WTC11 (cell line): Measurements from ENCODE around the gene FGD5. TPM values are rescaled to one million over a fixed set of nuclear protein-coding genes. Genes with fewer than 3 reads are reported as not detected.

Experiments used
- ATAC-seq: fragments of 200-7000 bp; cut with Tn5 transposase; 2 replicates; pipeline ENCODE4 v1.10.0; 2021; ENCODE audit warnings: mild to moderate bottlenecking, moderate library complexity
- CTCF ChIA-PET: fragments of 300-600 bp; sonication (Branson Sonifier 250); formaldehyde crosslinking; loops from one replicate; lab custom pipeline; 2021; ENCODE audit warnings: antibody characterized with exemption; lab: Charles Lee
- POLR2A ChIA-PET: fragments of 350-600 bp; sonication (Branson Sonifier 250); formaldehyde crosslinking; loops from one replicate; lab custom pipeline; 2021; ENCODE audit warnings: antibody characterized with exemption; lab: Charles Lee
- DNase-seq: peaks from one replicate; pipeline ENCODE4 v3.0.0; 2021; ENCODE audit warnings: low spot score
- H3K27ac Mint-ChIP-seq: 2 replicates; pipeline ENCODE4 v1.8.0; 2021; ENCODE audit warnings: mixed read lengths
- H3K27me3 Mint-ChIP-seq: 2 replicates; pipeline ENCODE4 v1.8.0; 2021; ENCODE audit warnings: low read depth, mild to moderate bottlenecking, moderate library complexity, mixed read lengths
- H3K36me3 Mint-ChIP-seq: 2 replicates; pipeline ENCODE4 v1.8.0; 2021; ENCODE audit warnings: mixed read lengths
- H3K4me1 Mint-ChIP-seq: 2 replicates; pipeline ENCODE4 v1.8.0; 2022; ENCODE audit warnings: mixed read lengths
- H3K4me3 Mint-ChIP-seq: 2 replicates; pipeline ENCODE4 v1.8.0; 2021; ENCODE audit warnings: mild to moderate bottlenecking, moderate library complexity, mixed read lengths
- H3K9me3 Mint-ChIP-seq: 2 replicates; pipeline ENCODE4 v1.8.0; 2021; ENCODE audit warnings: mixed read lengths
- ATF6 ChIP-seq: sonication (generic); formaldehyde crosslinking; IDR thresholded peaks from 2 replicates; pipeline ENCODE4 v1.8.1; 2023; ENCODE audit warnings: mild to moderate bottlenecking, missing genetic modification reagents
- CBFB ChIP-seq: sonication (generic); formaldehyde crosslinking; IDR thresholded peaks from 2 replicates; pipeline ENCODE4 v1.8.1; 2022; ENCODE audit warnings: mild to moderate bottlenecking, low read depth, missing genetic modification reagents
- E2F5 ChIP-seq: sonication (generic); formaldehyde crosslinking; IDR thresholded peaks from 2 replicates; pipeline ENCODE4 v1.8.1; 2022; ENCODE audit warnings: mild to moderate bottlenecking, moderate library complexity, missing genetic modification reagents
- ERG ChIP-seq: fragments of 250-450 bp; sonication (Bioruptor Pico); IDR thresholded peaks from 2 replicates; pipeline ENCODE4 v1.8.0; 2021; ENCODE audit warnings: mild to moderate bottlenecking
- ETV6 ChIP-seq: sonication (generic); formaldehyde crosslinking; IDR thresholded peaks from 2 replicates; pipeline ENCODE4 v1.8.1; 2022; ENCODE audit warnings: mild to moderate bottlenecking, missing genetic modification reagents
- FOXP4 ChIP-seq: sonication (generic); formaldehyde crosslinking; IDR thresholded peaks from 2 replicates; pipeline ENCODE4 v1.8.0; 2022; ENCODE audit warnings: mild to moderate bottlenecking, missing genetic modification reagents
- GABPB1 ChIP-seq: sonication (generic); formaldehyde crosslinking; IDR thresholded peaks from 2 replicates; pipeline ENCODE4 v1.8.1; 2023; ENCODE audit warnings: mild to moderate bottlenecking, missing genetic modification reagents
- GTF2I ChIP-seq: fragments of 250-450 bp; sonication (Bioruptor Pico); conservative IDR thresholded peaks from 2 replicates; pipeline ENCODE4 v1.4.0; 2021; ENCODE audit warnings: mild to moderate bottlenecking
- IRF2 ChIP-seq: sonication (generic); formaldehyde crosslinking; IDR thresholded peaks from 2 replicates; pipeline ENCODE4 v1.8.0; 2022; ENCODE audit warnings: low read depth, missing genetic modification reagents, borderline replicate concordance
- KAT7 ChIP-seq: sonication (generic); formaldehyde crosslinking; IDR thresholded peaks from 2 replicates; pipeline ENCODE4 v1.8.1; 2023; ENCODE audit warnings: missing genetic modification reagents, mild to moderate bottlenecking, borderline replicate concordance
- NFE2L1 ChIP-seq: sonication (generic); formaldehyde crosslinking; IDR thresholded peaks from 2 replicates; pipeline ENCODE4 v1.8.1; 2023; ENCODE audit warnings: missing genetic modification reagents
- NR2C2 ChIP-seq: sonication (generic); formaldehyde crosslinking; IDR thresholded peaks from 2 replicates; pipeline ENCODE4 v1.8.0; 2022; ENCODE audit warnings: mild to moderate bottlenecking, missing genetic modification reagents
- NR3C1 ChIP-seq: sonication (generic); formaldehyde crosslinking; conservative IDR thresholded peaks from 2 replicates; pipeline ENCODE4 v1.8.1; 2023; ENCODE audit warnings: low read depth, mild to moderate bottlenecking, missing genetic modification reagents
- PRRX2 ChIP-seq: fragments of 250-450 bp; sonication (Bioruptor Pico); IDR thresholded peaks from 2 replicates; pipeline ENCODE4 v1.8.0; 2021; ENCODE audit warnings: mild to moderate bottlenecking
- RELA ChIP-seq: sonication (generic); formaldehyde crosslinking; IDR thresholded peaks from 2 replicates; pipeline ENCODE4 v1.8.1; 2022; ENCODE audit warnings: missing genetic modification reagents, mild to moderate bottlenecking, borderline replicate concordance
- SP1 ChIP-seq: sonication (generic); formaldehyde crosslinking; conservative IDR thresholded peaks from 2 replicates; pipeline ENCODE4 v1.8.1; 2022; ENCODE audit warnings: missing genetic modification reagents
- ZNF121 ChIP-seq: sonication (generic); formaldehyde crosslinking; IDR thresholded peaks from 2 replicates; pipeline ENCODE4 v1.8.0; 2023; ENCODE audit warnings: missing genetic modification reagents
- ZNF219 ChIP-seq: sonication (generic); formaldehyde crosslinking; IDR thresholded peaks from 2 replicates; pipeline ENCODE4 v1.8.0; 2023; ENCODE audit warnings: missing genetic modification reagents, mild to moderate bottlenecking, borderline replicate concordance
- ZNF317 ChIP-seq: sonication (generic); formaldehyde crosslinking; IDR thresholded peaks from 2 replicates; pipeline ENCODE4 v1.8.1; 2023; ENCODE audit warnings: low read depth, mild to moderate bottlenecking, moderate library complexity, missing genetic modification reagents, borderline replicate concordance
- ZNF416 ChIP-seq: fragments of 250-450 bp; sonication (Bioruptor Pico); IDR thresholded peaks from 2 replicates; pipeline ENCODE4 v1.9.0; 2021; ENCODE audit warnings: mild to moderate bottlenecking, inconsistent platforms
- ZSCAN18 ChIP-seq: fragments of 250-450 bp; sonication (Bioruptor Pico); IDR thresholded peaks from 2 replicates; pipeline ENCODE4 v2.1.2; 2022; ENCODE audit warnings: mild to moderate bottlenecking, moderate library complexity
- total RNA-seq: library from RNA; stranded (reverse); gene quantifications from 3 replicates; pipeline ENCODE4 v1.2.3, GENCODE V29; 2021

Gene FGD5
- total RNA-seq, 1 experiment from 2014 or later = 18.3 TPM

GRCh38 chr3:14897266-14897665, 78.5 kb downstream of the FGD5 start:
- H3K4me1 Mint-ChIP-seq = peaks cover 31% of the 10 kb centered on the region
- no peak for ATAC-seq
- no peaks in the 10 kb centered on the region for H3K36me3 Mint-ChIP-seq
- H3K27ac Mint-ChIP-seq = no peak overlapping the region
- no peak overlapping the region for H3K4me3 Mint-ChIP-seq
- no peaks in the 10 kb centered on the region for H3K27me3 Mint-ChIP-seq
- H3K9me3 Mint-ChIP-seq = peaks cover 4% of the 10 kb centered on the region; the same call in 1 of the 2 replicates
- ChIA-PET CTCF (no interaction called here), POLR2A (no interaction called here)
- TF ChIP-seq CBFB (CRISPR knock-in tag) = no peak
- DNase-seq = no peak

- ChIA-PET POLR2A (no interaction called here), CTCF (interaction anchor here (0.6 to 2.6 kb wide), 10 partner anchors 10 to 656 kb away, joined by 3 to 10 read pairs (median 4); no protein-coding TSS in a partner anchor)
- TF ChIP-seq ZNF416 (no peak), NR2C2 (CRISPR knock-in tag) (no peak), ERG (CRISPR knock-in tag) (no peak), SP1 (CRISPR knock-in tag) (no peak), E2F5 (CRISPR knock-in tag) (no peak), ATF6 (CRISPR knock-in tag) (no peak), ZNF317 (no peak), ETV6 (CRISPR knock-in tag) (no peak), KAT7 (CRISPR knock-in tag) (no peak), NR3C1 (no peak), ZNF121 (CRISPR knock-in tag) (no peak), FOXP4 (CRISPR knock-in tag) (no peak), ZNF219 (CRISPR knock-in tag) (no peak), PRRX2 (CRISPR knock-in tag) (no peak), GABPB1 (CRISPR knock-in tag) (no peak), NFE2L1 (CRISPR knock-in tag) (no peak), ZSCAN18 (CRISPR knock-in tag) (no peak), RELA (CRISPR knock-in tag) (no peak), GTF2I (no peak), IRF2 (CRISPR knock-in tag) (no peak)
- no peak for ATAC-seq
- no peak overlapping the region for H3K27ac Mint-ChIP-seq
- H3K27me3 Mint-ChIP-seq = no peaks in the 10 kb centered on the region
- DNase-seq = no peak
- peaks cover 7% of the 10 kb centered on the region; the same call in 1 of the 2 replicates for H3K9me3 Mint-ChIP-seq
- no peak overlapping the region for H3K4me3 Mint-ChIP-seq
- H3K36me3 Mint-ChIP-seq = no peaks in the 10 kb centered on the region
- peaks cover 31% of the 10 kb centered on the region for H3K4me1 Mint-ChIP-seq
These were observed 80.2 kb downstream of the FGD5 start for GRCh38 chr3:14898929-14899328.
